ENCODE data around the gene TMEM140.
"Not testable (repeated sequence)": the region's sequence is repeated elsewhere in the genome, so short reads cannot be mapped to it uniquely, and the experiment has no call there.

The TMEM140 gene

GRCh38 chr7:135195156-135195555 lies 47.3 kb downstream of the TMEM140 start:
- no peak for DNase-seq (ENCODE audit: low read depth)

- no peak for DNase-seq (ENCODE audit: low read depth)
Observed at GRCh38 chr7:135195968-135196629, 48.2 kb downstream of the TMEM140 start.

GRCh38 chr7:135197343-135197742 lies 49.5 kb downstream of the TMEM140 start:
- DNase-seq (ENCODE audit: low read depth), result no peak

DNA sequence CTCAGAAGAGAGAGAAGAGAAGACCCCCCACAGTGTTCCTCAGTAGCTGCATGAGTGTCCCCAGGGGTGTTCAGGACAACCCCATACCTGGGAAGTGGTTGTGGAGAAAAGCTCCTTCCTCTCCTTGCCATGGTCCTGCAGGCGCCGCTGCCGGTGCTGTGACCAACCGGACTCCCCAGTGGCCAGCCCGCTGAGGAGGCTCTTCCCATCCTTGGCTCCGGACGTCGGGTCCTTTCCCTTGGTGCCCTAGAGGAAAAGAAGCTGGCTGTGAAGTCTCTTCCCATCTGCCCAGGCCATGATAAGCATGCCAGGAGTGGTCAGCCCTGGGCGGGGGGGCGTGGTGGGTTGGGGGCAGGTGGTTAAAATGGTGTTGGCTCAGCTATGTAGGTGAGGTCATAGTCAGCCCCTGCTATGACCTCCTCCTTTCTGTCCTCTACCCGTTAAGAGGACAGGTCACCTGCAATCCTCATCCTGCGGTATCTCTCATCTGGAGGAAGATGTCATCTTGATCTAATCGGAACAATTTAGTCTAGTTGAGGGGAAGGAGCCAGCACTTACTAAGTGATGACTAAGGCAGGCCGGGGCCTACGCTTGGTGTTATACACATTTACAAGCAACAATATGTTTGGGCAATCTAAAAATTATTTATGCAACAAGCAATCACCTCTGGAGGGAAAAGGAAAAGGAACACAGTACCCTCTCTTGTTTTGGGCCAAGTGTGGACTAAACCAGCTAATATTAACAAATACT lies 50.2 kb downstream of the TMEM140 start:
- no peak for DNase-seq (ENCODE audit: low read depth)

GRCh38 chr7:135199439-135199838 lies 51.6 kb downstream of the TMEM140 start:
- no peak for DNase-seq (ENCODE audit: low read depth)

- DNase-seq (ENCODE audit: low read depth), result no peak
Observed at GRCh38 chr7:135200821-135201331, 53.0 kb downstream of the TMEM140 start.

DNA sequence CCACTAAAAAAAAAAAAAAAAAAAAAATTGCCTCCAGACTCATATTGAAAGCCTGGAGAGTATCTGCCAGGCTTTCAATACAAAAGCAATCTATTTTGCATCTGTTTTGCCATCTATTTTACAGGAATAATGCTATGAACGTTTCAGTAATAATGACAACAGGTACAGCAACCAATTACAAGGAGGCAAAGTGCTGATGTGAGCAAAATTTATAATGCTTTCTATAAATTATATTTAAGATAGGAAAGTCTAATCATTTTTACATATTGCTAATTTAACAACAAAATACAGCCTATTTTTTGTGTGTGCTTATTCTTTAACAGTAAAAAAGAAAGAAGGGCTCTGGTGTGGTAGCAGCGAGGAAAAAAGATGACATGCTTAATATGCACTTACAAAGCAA lies 53.5 kb downstream of the TMEM140 start:
- DNase-seq (ENCODE audit: low read depth), result no peak

GRCh38 chr7:135204341-135204749 lies 56.5 kb downstream of the TMEM140 start:
- DNase-seq (ENCODE audit: low read depth), result no peak

GRCh38 chr7:135204876-135205275 lies 57.0 kb downstream of the TMEM140 start:
- no peak for DNase-seq (ENCODE audit: low read depth)

GRCh38 chr7:135205850-135206249 lies 58.0 kb downstream of the TMEM140 start:
- no peak for DNase-seq (ENCODE audit: low read depth)

- DNase-seq (ENCODE audit: low read depth), result no peak
Observed at GRCh38 chr7:135206941-135207391, 59.1 kb downstream of the TMEM140 start.

GRCh38 chr7:135207406-135208101 lies 59.7 kb downstream of the TMEM140 start:
- no peak for DNase-seq (ENCODE audit: low read depth)

DNA sequence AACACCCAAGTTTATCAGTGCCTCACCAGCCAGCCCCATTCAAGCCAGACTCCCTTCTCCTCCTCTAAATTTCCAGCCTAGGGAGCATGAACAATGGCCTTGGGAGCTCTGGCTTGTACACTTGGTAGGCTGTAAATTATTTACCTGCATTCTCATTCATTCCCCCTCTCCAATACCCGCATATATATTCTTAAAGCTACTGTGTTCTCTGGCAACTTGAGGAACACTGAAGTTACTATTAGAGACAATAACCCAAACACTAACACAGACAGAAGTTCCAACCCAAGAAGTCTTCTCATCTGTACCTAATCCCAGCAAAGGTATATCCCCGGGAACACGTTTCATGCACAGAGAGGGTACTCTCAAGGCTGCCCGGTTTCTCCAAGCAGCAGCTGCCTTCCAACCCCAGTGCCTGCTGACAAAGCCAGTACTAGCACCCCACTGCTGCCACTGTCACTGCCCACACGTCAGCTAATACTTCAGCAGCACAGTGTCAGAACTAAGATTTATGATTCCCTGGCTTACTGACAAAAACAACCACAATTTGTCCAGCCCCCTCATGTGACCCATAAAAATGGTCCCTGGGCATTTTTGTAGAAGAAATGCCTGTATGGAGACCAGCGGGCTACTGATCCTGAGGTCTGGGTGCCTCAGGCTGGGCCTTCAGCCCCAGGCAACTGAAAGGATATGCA lies 60.4 kb downstream of the TMEM140 start:
- no peak for DNase-seq (ENCODE audit: low read depth)

DNA sequence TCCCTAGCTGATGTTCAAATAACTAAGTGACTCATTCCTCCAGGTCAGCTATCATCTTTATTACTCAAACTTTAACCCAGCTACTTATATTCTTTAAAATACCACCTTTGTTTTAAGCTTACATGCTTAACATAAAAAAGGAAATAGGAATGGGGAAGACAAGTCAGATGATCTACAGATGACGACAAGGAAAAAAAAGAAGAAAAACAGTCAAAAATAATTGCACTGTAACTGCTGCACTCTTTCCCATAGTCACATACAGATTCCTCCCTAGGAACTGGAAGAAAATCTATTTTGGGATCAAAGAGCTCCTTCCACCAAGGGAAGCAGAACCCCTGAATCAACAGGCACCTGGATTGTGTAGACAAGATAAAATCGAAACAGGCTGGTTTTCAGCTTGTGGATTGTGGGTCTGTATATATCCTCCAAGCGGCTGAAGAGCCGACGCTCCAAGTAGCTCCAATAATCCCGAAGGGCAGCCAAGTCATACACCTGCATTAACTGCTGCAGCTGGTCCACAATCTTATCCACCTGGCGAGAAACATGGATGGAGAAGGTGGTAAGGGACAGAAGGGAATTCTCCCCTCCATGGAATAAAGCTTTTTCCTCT lies 61.5 kb downstream of the TMEM140 start:
- DNase-seq (ENCODE audit: low read depth), result no peak

GRCh38 chr7:135210888-135211178 lies 63.0 kb downstream of the TMEM140 start:
- DNase-seq (ENCODE audit: low read depth), result no peak

DNA sequence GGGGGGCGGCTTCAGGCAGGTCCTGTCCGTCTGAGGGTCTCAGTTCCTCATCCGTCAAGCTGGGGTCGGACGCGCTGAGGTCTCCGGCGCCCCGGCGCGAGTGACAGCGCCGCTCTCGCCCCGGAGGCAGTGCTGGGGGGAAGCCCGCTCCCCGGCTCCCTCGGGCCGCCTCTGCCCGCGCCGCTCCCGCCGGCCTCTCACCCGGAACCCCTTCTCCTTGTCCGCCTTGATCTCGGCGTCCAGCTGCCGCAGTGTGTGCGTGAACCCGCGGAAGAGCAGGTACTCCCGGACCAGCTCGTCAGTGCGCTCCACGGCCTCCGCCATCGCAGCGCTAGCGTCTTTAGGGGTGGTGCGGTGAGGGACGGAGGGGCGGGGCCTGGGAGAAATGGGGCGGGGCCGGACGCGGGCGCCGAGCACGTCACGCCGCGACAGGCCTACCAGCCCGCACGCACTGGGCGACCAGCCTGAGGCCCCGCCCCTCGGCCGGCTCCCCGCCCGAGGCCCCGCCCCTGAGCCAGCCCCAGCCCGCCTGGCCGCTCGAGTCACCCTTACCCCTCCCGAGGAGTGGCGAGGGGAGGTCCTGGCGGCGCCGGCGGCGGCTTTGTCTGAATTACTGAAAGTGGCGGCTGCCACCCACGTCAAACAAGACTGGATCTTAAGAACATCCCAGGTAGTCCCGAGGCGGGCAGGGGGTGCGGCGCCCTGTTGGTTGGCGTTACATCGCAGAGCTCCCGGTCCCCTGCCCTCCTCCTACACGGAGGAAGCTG lies 63.5 kb downstream of the TMEM140 start, which contains the start of gene WDR91:
Gene WDR91 (minus strand): TSS at position 348 of the 767 bp plus-strand sequence. CDS start 24 bp downstream, at position 324.
- DNase-seq (ENCODE audit: low read depth), result peak; percentile 96

DNA sequence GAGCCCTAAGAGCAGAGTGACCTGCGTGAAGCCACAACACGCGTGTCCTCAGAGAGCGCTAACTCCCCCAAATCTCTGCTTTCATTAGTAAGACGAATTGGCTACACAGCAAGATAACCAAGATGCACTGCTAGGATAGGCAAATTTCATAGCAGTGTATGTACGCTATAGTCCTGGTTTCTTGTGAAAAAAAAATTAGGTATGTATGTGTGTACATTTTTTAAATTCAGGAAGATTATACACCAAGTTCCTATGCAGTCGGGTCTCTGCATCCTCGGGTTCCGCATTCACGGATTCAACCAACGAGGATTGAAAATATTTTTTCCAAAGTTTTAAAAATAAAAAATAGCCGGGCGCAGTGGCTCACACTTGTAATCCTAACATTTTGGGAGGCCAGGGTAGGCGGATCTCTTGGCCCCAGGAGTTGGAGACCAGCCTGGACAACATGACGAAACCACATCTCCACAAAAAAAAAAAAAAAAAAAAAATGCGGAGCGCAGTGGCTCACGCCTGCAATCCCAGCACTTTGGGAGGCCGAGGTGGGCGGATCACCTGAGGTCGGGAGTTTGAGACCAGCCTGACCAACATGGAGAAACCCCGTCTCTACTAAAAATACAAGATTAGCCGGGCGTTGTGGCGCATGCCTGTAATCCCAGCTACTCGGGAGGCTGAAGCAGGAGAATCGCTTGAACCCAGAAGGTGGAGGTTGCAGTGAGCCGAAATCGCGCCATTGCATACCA lies 64.2 kb downstream of the TMEM140 start:
- not testable (repeated sequence) for DNase-seq (ENCODE audit: low read depth)

DNA sequence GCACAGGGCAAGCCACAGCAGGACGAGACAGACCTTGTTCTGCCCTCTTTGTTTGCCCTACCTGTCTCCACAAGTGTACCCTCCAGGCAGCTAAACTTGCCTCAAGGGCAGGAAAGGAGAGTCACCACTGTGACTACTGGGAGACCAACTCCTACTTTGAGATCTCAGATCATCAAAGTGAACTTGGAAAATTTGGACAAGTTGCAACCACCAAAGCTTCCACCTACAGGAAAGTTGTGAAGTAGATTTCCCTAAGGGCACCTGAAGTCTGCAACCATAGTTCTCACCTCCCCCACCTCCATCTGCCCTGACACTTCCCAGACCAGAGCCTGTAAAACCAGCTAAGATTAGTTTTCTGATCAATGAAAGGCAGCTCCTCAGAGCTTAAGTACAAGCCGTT lies 66.0 kb downstream of the TMEM140 start:
- DNase-seq (ENCODE audit: low read depth), result no peak

DNA sequence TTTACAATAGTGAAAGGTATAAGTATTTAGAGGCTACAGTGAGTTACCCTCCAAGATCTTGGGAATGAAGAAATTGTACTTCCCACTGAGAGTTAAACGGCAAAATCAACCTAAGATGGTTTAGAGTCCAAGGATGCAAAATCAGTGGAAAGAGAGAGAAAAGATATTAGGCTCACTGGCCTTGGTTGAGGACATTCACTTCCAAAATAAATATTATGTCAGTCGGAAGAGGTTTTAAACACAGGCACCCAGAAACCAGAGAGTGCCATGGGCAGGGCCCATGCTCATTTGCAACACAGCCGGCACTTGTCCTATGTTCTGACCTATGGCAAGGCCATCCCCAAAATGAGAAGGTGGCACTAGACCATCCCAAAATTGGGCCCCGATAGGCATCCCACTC lies 67.3 kb downstream of the TMEM140 start:
- no peak for DNase-seq (ENCODE audit: low read depth)

DNA sequence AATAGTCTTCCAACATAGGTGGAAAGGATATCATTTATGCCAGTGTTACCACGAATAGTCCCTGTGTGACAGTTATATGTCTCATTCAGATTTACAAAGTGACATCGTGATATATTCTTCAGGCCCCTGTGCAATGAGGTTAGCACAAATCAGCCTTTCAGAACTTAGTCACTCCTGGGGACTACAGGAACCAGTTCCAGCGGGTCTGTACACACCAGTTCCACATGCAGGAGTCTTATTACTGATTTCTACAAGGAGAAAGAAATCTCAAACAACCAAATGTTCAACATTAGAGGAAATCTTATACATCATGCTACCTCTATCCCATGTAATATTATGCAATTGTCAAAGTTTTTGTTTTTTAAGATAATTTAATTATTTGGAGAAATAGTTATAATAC lies 67.8 kb downstream of the TMEM140 start:
- no peak for DNase-seq (ENCODE audit: low read depth)
